AG09319 (cell line): ENCODE measurements around the gene EIF1.
A peak's percentile ranks its signal among the peaks of the same experiment; 100 is the strongest.

Source experiments
- DNase-seq: peaks from one replicate; pipeline ENCODE4 v3.0.0-alpha.2; 2010; ENCODE audit warnings: low read depth; ENCODE audit errors: extremely low read depth
- TF ChIP-seq, protein P1 (sequence below): IDR thresholded peaks from 2 replicates; pipeline ENCODE4 v1.5.1; 2011; ENCODE audit warnings: low read depth, mild to moderate bottlenecking, inconsistent platforms, low read length, moderate library complexity

EIF1 gene

GRCh38 chr17:41647940-41648410 lies 40.7 kb upstream of the EIF1 start:
- no peak for DNase-seq
- TF ChIP-seq, protein P1, sequence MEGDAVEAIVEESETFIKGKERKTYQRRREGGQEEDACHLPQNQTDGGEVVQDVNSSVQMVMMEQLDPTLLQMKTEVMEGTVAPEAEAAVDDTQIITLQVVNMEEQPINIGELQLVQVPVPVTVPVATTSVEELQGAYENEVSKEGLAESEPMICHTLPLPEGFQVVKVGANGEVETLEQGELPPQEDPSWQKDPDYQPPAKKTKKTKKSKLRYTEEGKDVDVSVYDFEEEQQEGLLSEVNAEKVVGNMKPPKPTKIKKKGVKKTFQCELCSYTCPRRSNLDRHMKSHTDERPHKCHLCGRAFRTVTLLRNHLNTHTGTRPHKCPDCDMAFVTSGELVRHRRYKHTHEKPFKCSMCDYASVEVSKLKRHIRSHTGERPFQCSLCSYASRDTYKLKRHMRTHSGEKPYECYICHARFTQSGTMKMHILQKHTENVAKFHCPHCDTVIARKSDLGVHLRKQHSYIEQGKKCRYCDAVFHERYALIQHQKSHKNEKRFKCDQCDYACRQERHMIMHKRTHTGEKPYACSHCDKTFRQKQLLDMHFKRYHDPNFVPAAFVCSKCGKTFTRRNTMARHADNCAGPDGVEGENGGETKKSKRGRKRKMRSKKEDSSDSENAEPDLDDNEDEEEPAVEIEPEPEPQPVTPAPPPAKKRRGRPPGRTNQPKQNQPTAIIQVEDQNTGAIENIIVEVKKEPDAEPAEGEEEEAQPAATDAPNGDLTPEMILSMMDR, result peak; percentile 95

- DNase-seq, result peak; percentile 56
- TF ChIP-seq, protein P1, result peak; percentile 90
These were observed 40.1 kb upstream of the EIF1 start for GRCh38 chr17:41648411-41649195.

- TF ChIP-seq, protein P1, result no peak
- DNase-seq, result no peak
These were observed 38.7 kb upstream of the EIF1 start for GRCh38 chr17:41649923-41650519.

DNA sequence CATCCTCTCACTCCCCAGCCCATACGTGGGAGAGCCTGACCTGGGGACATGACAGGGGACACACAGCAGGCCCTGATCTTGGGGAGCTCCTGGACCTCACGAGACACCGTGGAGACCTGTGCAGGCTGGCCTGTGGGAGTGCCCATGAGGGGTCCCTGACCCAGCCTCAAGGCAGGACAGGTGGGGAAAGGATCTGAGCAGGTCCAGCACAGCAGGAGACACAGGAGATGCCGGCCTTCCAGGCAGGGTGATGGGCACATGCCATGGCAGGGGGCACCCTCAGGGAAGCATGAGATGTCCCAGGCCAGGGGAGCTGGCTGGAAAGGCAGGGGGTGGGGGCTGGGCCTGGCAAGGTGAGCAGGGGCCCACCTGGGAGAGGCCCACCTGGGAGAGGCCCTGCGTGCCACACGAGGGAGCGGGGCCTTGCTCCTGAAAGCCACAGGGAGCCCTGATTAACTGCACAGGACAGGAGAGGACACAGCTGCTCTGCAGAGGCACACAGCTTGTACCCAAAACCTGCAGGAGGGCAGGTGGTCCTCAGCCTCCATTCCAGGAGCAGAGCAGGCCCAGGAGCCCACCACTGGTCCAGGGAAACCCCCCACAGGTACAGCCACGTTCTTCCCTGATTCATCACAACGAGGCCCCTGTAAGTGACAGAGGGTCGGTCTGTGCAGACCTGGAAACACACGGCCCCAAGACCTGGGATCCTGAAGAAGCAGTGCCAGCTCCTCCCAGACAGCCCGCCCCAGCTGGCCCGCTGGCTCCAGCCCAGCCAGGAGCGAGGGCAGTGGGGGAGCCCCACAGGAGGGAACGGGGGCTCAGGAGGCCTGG lies 37.7 kb upstream of the EIF1 start:
- DNase-seq, result no peak
- TF ChIP-seq, protein P1, result no peak

GRCh38 chr17:41651625-41652460 lies 36.8 kb upstream of the EIF1 start:
- DNase-seq, result no peak
- TF ChIP-seq, protein P1, result no peak

DNA sequence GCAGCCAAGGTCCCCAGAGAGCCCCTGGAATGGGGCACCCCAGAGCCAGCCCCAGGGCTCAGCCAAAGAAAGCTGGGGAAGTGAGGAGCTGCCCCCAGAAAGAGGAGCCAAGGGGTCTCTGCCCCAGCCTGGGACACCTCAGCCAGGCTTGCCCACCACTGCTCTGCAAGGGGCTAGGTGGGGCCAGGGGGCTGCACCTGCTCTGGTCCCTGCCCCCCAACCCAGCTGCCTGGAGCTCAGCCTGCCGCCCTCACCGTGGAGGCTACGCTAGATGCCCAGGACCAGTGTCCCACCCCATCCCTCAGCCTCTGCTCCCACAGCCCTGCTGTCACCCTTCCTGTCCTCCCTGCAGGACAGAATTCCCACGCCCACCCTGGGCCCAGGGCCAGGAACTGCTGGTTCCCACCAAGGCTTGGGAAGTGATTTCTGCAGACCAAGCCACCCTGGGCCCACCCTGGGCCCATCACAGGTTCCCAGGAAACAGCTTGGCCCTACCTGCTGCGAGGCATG lies 36.2 kb upstream of the EIF1 start:
- DNase-seq, result no peak
- TF ChIP-seq, protein P1, result no peak
